Endothelial cell of umbilical vein (primary cell): Measurements from ENCODE around the gene TGM3. TPM values are rescaled to one million over a fixed set of nuclear protein-coding genes. Genes with fewer than 3 reads are reported as not detected.

Source experiments
- BruUV-seq: library from RNA; stranded (reverse); fragments of 400-500 nt; replicated peaks from 2 replicates; lab custom pipeline; 2021; lab: Mats Ljungman, UMichigan
- CTCF ChIA-PET: fragments of 300-600, 350-600 bp; sonication (Branson Sonifier 250); formaldehyde crosslinking; loops from one replicate; lab custom pipeline; 2021; ENCODE audit warnings: antibody characterized with exemption, inconsistent platforms; lab: Charles Lee
- POLR2A ChIA-PET: fragments of 300-600, 350-600 bp; sonication (Branson Sonifier 250); formaldehyde crosslinking; loops from one replicate; lab custom pipeline; 2021; ENCODE audit warnings: antibody characterized with exemption, inconsistent platforms; lab: Charles Lee
- DNase-seq: peaks from one replicate; pipeline ENCODE4 v3.0.0-alpha.2; 2011; ENCODE audit warnings: low read depth, low spot score
- FAIRE-seq: peaks from 2 replicates; lab custom pipeline; 2011; peaks lifted over from hg19 to GRCh38; lab: Jason Lieb, UNC
- H2AFZ ChIP-seq: 2 replicates; pipeline ENCODE4 v1.6.0; 2012; ENCODE audit warnings: low read depth, low read length, control low read depth, inconsistent platforms
- H3K27ac ChIP-seq: 2 replicates; pipeline ENCODE4 v1.5.1; 2011; ENCODE audit warnings: low read depth, mild to moderate bottlenecking, control low read depth, low read length, moderate library complexity; ENCODE audit not compliant: insufficient read depth
- H3K27me3 ChIP-seq, 2 experiments: 2 replicates each; pipeline versions ENCODE4 v1.6.0 to v1.6.1; 2011; ENCODE audit warnings: low read length in 2 of 2, mixed read lengths in 1 of 2; ENCODE audit not compliant: control insufficient read depth in 2 of 2, insufficient read depth in 2 of 2
- H3K36me3 ChIP-seq, 2 experiments: 2 replicates in 1 of 2; 3 replicates in 1 of 2; pipeline ENCODE4 v1.5.1; 2011; ENCODE audit warnings: low read length in 2 of 2, mild to moderate bottlenecking in 1 of 2, moderate library complexity in 1 of 2; ENCODE audit not compliant: control insufficient read depth in 2 of 2, insufficient read depth in 2 of 2; ENCODE audit errors: extremely low read depth in 1 of 2
- H3K4me1 ChIP-seq: 3 replicates; pipeline ENCODE4 v1.5.1; 2011; ENCODE audit warnings: mild to moderate bottlenecking, low read length; ENCODE audit not compliant: control insufficient read depth, insufficient read depth; ENCODE audit errors: extremely low read depth
- H3K4me2 ChIP-seq: 2 replicates; pipeline ENCODE4 v1.6.1; 2011; ENCODE audit warnings: low read length, control low read depth, mixed read lengths; ENCODE audit not compliant: insufficient read depth
- H3K4me3 ChIP-seq, 3 experiments: fragments of 200-600 bp in 1 of 3; sonication (generic), shearing (Covaris generic) in 1 of 3; replicated peaks in 1 of 3; 2 replicates each; pipeline ENCODE4 v1.5.1; 2011 to 2016; ENCODE audit warnings: control low read depth in 3 of 3, low read length in 3 of 3, mild to moderate bottlenecking in 2 of 3, inconsistent platforms in 1 of 3, low read depth in 1 of 3, moderate library complexity in 1 of 3; ENCODE audit not compliant: insufficient read depth in 1 of 3
- H3K79me2 ChIP-seq: 2 replicates; pipeline ENCODE4 v1.6.0; 2012; ENCODE audit warnings: low read length, inconsistent platforms; ENCODE audit not compliant: control insufficient read depth, insufficient read depth
- H3K9ac ChIP-seq: replicated peaks from 2 replicates; pipeline ENCODE3; 2011; ENCODE audit warnings: low read length, control low read depth; ENCODE audit not compliant: insufficient read depth; ENCODE audit errors: extremely low read depth
- H3K9me1 ChIP-seq: replicated peaks from 3 replicates; pipeline ENCODE4 v1.6.0; 2011; ENCODE audit warnings: mild to moderate bottlenecking, low read length; ENCODE audit not compliant: control insufficient read depth, insufficient read depth; ENCODE audit errors: extremely low read depth
- H3K9me3 ChIP-seq: replicated peaks from 2 replicates; pipeline ENCODE4 v1.5.1; 2012; ENCODE audit warnings: low read length, inconsistent platforms; ENCODE audit not compliant: control insufficient read depth, insufficient read depth
- H4K20me1 ChIP-seq: replicated peaks from 2 replicates; pipeline ENCODE3; 2011; ENCODE audit warnings: mild to moderate bottlenecking, low read length; ENCODE audit not compliant: control insufficient read depth, insufficient read depth; ENCODE audit errors: extremely low read depth
- CTCF ChIP-seq, 2 donors: IDR thresholded peaks; 1 replicate in 1 of 2; 2 replicates in 1 of 2; pipeline ENCODE4 v1.5.1; 2011; ENCODE audit warnings: low read length in 2 of 2, mild to moderate bottlenecking in 2 of 2, moderate library complexity in 2 of 2, control low read depth in 1 of 2, inconsistent platforms in 1 of 2, low read depth in 1 of 2; ENCODE audit not compliant: insufficient read depth in 1 of 2; ENCODE audit errors: extremely low read depth in 1 of 2
- EZH2 ChIP-seq: IDR thresholded peaks from 2 replicates; pipeline ENCODE4 v1.6.1; 2012; ENCODE audit warnings: borderline replicate concordance, low read depth, mild to moderate bottlenecking, moderate library complexity, low read length, inconsistent platforms; ENCODE audit not compliant: severe bottlenecking
- FOS ChIP-seq: IDR thresholded peaks from 2 replicates; pipeline ENCODE4 v1.6.1; 2011; ENCODE audit warnings: mild to moderate bottlenecking, low read length, moderate library complexity, borderline replicate concordance; ENCODE audit not compliant: insufficient read depth
- GATA2 ChIP-seq: IDR thresholded peaks from 2 replicates; pipeline ENCODE4 v1.7.0; 2011; ENCODE audit warnings: low read depth, mild to moderate bottlenecking, moderate library complexity, mixed read lengths, low read length; ENCODE audit not compliant: insufficient read length, insufficient read depth
- JUN ChIP-seq: IDR thresholded peaks from 2 replicates; pipeline ENCODE4 v1.6.1; 2011; ENCODE audit warnings: borderline replicate concordance, low read depth; ENCODE audit not compliant: insufficient read length, insufficient read depth
- MAX ChIP-seq: IDR thresholded peaks from 2 replicates; pipeline ENCODE4 v1.6.1; 2011; ENCODE audit not compliant: insufficient read depth, insufficient read length
- MYC ChIP-seq: IDR thresholded peaks from one replicate; pipeline ENCODE4 v1.6.1; 2011; ENCODE audit warnings: mild to moderate bottlenecking, low read depth, low read length
- POLR2A ChIP-seq: IDR thresholded peaks from 2 replicates; pipeline ENCODE4 v1.6.1; 2012; ENCODE audit warnings: low read depth, mild to moderate bottlenecking, control low read depth, low read length
- POLR2AphosphoS5 ChIP-seq: IDR thresholded peaks from 2 replicates; pipeline ENCODE4 v1.6.1; 2012; ENCODE audit warnings: low read depth, mild to moderate bottlenecking, control low read depth, low read length, moderate library complexity; ENCODE audit not compliant: insufficient read depth
- dilution Hi-C: fragments of 300-500 bp; cut with MboI; formaldehyde crosslinking; loops from one replicate; pipeline ENCODE4 v1.15.0; 2019; ENCODE audit warnings: low sequenced_read_pairs; ENCODE audit not compliant: extremely low pct_ligation_motif_present
- intact Hi-C: fragments of 100-400 bp; cut with micrococcal nuclease; formaldehyde crosslinking; loops from one replicate; pipeline ENCODE4 v1.10.0; 2022
- polyA plus RNA-seq, 4 experiments: library from polyadenylated mRNA; depleted of rRNA in 3 of 4; stranded (reverse) in 3 of 4; unstranded in 1 of 4; fragments of >200 nt; gene quantifications; 2 replicates each; pipeline versions ENCODE4 v1.2.1 to v1.2.3, GENCODE V29; 2011 to 2012; ENCODE audit warnings: missing spikeins in 1 of 4
- total RNA-seq: library from RNA; stranded (reverse); gene quantifications from 2 replicates; pipeline ENCODE4 v1.2.3, GENCODE V29; 2021

TGM3 gene
- total and polyA plus RNA-seq, 2 donors (not counting 3 experiments of a cell fraction or from before 2014, with no cell fraction given), result not detected

- H3K4me3 ChIP-seq, result no peak overlapping the region
- H3K9me3 ChIP-seq, result no peaks in the 10 kb centered on the region
- intact Hi-C loops (no loop called here), dilution Hi-C loops (no loop called here)
- no peaks in the 10 kb centered on the region for H3K4me1 ChIP-seq
- no peaks in the 10 kb centered on the region for H4K20me1 ChIP-seq
- FAIRE-seq (no peak), DNase-seq (no peak)
- no peak overlapping the region for H3K27ac ChIP-seq
- ChIA-PET POLR2A (no interaction called here), CTCF (interaction anchor here (1.4 kb wide), 1 partner anchor 21 kb away, joined by 3 read pairs; no protein-coding TSS in a partner anchor)
- H3K27me3 ChIP-seq, result peaks cover 14% of the 10 kb centered on the region in 2 experiments
- H2AFZ ChIP-seq, result no peak overlapping the region
- no peak overlapping the region for H3K4me2 ChIP-seq
- BruUV-seq, result no TSS peak
- no peak overlapping the region for H3K9ac ChIP-seq
- H3K79me2 ChIP-seq, result no peaks in the 10 kb centered on the region
- no peaks in the 10 kb centered on the region for H3K36me3 ChIP-seq
- TF ChIP-seq POLR2AphosphoS5, result no peak
- TF ChIP-seq POLR2A, result no peak
- TF ChIP-seq MYC, result no peak
- TF ChIP-seq MAX, result no peak
- no peak for TF ChIP-seq JUN
- TF ChIP-seq GATA2, result no peak
- no peak for TF ChIP-seq EZH2
- TF ChIP-seq CTCF (IDR thresholded peaks at IDR 0.05; ENCODE audit: extremely low read depth in 1 of 2, insufficient read depth in 1 of 2, low read depth in 1 of 2, low read length in 2 of 2), result no peak
- no peak for TF ChIP-seq FOS
- no peaks in the 10 kb centered on the region for H3K9me1 ChIP-seq
Observed at GRCh38 chr20:2273634-2274302, 22.0 kb upstream of the TGM3 start.
